GM18868 (cell line): ENCODE data around the gene TAB3.

Experiments used
- ATAC-seq: cut with Tn5 transposase; IDR thresholded peaks from one replicate; pipeline ENCODE4 v1.9.1; 2021; ENCODE audit warnings: mild to moderate bottlenecking, moderate library complexity; ENCODE audit not compliant: unreplicated experiment

The TAB3 gene

GRCh38 chrX:30777575-30777974 lies 111.5 kb downstream of the TAB3 start:
- ATAC-seq: no peak
